Measurements from ENCODE around the gene IRF4. TPM values are rescaled to one million over a fixed set of nuclear protein-coding genes. Genes with fewer than 3 reads are reported as not detected.

IRF4 gene
- total RNA-seq, 4 donors from 2014 or later: 3.5 to 5.8 (median 4.1) TPM

DNA sequence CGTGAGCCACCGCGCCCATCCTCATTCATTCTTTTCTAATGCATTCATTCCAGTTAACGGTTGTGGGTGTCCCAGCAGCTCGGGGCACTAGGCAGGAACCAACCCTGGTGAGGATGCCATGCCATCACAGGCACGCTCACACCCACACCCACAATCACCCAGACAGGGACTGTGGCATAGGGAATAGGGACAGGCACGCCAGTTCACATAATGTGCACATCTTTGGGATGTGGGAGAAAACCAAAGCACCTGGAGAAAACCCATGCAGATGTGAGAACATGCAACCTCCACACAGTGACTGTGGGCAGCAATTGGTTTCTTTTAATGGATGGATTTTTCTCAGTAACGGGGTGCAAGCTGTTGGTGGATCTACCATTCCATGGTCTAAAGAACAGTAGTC, 64.3 kb downstream of the IRF4 start:
- TF ChIP-seq, protein P1, sequence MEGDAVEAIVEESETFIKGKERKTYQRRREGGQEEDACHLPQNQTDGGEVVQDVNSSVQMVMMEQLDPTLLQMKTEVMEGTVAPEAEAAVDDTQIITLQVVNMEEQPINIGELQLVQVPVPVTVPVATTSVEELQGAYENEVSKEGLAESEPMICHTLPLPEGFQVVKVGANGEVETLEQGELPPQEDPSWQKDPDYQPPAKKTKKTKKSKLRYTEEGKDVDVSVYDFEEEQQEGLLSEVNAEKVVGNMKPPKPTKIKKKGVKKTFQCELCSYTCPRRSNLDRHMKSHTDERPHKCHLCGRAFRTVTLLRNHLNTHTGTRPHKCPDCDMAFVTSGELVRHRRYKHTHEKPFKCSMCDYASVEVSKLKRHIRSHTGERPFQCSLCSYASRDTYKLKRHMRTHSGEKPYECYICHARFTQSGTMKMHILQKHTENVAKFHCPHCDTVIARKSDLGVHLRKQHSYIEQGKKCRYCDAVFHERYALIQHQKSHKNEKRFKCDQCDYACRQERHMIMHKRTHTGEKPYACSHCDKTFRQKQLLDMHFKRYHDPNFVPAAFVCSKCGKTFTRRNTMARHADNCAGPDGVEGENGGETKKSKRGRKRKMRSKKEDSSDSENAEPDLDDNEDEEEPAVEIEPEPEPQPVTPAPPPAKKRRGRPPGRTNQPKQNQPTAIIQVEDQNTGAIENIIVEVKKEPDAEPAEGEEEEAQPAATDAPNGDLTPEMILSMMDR (IDR thresholded peaks at IDR 0.05): no peak
- DNase-seq (ENCODE audit: low spot score): no peak
- ATAC-seq (ENCODE audit: low FRiP score): no peak

DNA sequence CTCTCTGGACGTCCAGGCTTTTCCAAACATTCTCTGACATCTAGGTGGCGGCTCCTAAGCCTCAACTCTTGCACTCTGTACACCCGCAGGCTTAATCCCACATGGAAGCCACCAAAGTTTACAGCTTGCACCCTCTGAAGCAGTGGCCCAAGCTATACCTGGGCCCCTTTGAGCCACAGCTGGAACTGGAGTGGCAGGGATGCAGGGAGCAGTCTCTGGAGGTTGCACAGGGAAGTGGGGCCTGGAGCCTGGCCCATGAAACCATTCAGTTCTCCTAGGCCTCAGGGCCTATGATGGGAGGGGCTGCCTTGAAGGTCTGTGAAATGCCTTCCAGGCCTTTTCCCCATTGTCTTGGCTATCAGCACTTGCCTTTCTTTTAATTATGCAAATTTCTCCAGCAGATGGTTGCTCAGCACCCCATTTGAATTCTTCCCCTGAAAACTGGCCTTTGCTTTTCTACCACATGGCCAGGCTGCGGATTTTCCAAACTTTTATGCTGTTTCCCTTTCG, 64.9 kb downstream of the IRF4 start:
- TF ChIP-seq, protein P1 (IDR thresholded peaks at IDR 0.05): no peak
- DNase-seq (ENCODE audit: low spot score): no peak
- ATAC-seq (ENCODE audit: low FRiP score): no peak

DNA sequence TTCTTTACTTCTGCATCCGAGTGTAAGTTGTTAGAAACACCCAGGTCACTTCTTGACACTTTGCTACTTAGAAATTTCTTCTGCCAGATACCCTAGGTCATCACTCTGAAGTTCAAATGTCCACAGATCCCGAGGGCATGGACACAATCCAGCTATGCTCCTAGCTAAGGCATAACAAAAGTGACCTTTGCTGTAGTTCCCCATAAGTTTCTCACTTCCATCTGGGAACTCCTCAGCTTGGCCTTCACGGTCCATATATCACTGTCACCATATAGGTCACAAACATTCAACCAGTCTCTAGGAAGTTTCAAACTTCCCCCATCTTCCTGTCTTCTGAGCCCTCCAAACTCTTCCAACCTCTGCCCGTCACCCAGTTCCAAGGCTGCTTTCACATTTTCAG, 65.3 kb downstream of the IRF4 start:
- ATAC-seq (ENCODE audit: low FRiP score): no peak
- TF ChIP-seq, protein P1 (IDR thresholded peaks at IDR 0.05): no peak
- no peak for DNase-seq (ENCODE audit: low spot score)

Other genes starting within 250 kb of the IRF4 start
- gene DUSP22, start 99.3 kb upstream of the IRF4 start, total RNA-seq: 10 to 100 TPM; 47.4 to 93.6 (median 65.4) TPM

Measured in omental fat pad (tissue), 4 donors.